ENCODE measurements around the gene SLC22A2.
"Not testable (repeated sequence)": the region's sequence is repeated elsewhere in the genome, so short reads cannot be mapped to it uniquely, and the experiment has no call there.

SLC22A2 gene

GRCh38 chr6:160248538-160248937, 10.1 kb downstream of the SLC22A2 start:
- DNase-seq (ENCODE audit: low read depth in 2 of 2) = no peak

DNA sequence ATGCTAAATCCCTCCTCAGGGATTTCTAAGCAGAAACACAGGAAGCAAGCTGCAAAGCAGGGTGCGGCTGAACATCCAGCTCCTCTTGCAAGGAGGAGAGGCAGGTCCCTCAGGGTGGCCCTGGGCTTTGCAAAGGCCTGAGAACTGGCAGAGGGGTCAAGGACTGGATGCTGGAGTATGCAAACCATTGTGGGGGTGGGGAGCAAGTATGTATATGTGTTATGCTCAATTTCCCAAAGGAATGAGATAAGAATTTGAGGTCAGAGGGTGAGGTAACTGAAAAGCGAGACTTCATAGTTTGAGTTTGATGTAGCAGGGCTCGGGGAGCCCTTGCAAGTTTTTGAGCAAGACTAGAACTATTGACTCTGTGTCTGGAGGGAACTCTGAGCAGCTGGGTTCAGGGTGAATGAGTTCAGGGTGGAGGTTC, 11.2 kb downstream of the SLC22A2 start:
- DNase-seq (ENCODE audit: low read depth in 2 of 2) = no peak

- no peak for DNase-seq (ENCODE audit: low read depth in 2 of 2)
Measured at GRCh38 chr6:160240691-160241084, 17.9 kb downstream of the SLC22A2 start.

DNA sequence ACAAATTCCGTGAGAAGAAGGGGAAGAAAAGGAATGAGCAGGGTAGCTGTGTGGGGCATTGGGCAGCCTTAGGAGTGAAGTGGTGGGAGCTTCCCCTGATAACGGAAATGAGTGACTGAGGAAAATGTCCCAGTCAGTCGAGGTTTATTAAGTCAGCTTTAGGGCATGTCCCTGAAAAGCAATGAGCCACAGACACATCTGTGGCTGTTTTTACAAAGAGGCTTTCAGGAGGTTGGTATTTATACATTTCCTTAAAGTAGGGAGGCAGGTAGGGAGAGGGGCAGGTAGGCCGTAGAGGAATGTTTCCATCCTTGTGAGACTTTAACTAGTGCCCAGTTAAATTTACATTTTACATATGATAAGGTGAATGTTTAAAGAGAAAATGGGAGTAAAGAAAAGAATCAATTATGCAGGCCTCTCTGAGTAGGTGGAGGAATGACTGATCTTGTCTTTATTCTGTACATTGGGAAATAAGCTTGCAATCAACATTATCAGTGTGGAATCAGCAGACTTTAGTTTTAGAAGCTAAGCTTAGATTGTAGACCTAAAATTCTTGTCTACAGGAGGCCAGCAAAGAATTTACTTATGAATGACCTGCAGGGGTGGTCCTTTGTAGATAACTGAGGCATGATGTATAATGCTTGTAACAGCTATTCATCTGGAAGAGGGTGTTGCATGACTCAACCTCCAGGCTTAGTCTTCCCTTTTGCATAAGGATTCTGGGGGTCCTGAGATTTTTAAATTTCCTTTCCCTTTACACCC, 18.5 kb downstream of the SLC22A2 start:
- DNase-seq (ENCODE audit: low read depth in 2 of 2) = no peak

GRCh38 chr6:160238761-160239751, 19.6 kb downstream of the SLC22A2 start:
- no peak for DNase-seq (ENCODE audit: low read depth in 2 of 2)

DNA sequence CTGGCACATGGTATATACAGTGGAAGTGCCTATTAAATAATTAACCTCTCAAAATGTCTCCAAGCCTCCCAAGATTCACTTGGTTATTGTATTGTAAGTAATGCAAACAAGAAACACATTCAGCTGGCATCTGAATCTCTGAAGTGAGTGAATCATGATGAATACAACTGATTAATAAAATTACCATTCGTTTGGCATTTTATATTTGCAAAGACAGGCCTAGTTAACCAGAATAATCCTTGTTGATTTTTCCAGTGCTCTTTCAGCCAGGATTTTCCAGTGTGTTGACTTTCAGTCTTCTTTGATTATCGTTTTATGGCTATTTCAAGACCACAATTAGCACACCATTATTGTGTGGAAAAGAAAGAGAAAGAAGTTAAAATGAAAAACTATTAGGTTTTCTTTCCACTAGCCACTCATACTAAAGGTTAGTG, 20.3 kb downstream of the SLC22A2 start:
- DNase-seq (ENCODE audit: low read depth in 2 of 2) = no peak

DNA sequence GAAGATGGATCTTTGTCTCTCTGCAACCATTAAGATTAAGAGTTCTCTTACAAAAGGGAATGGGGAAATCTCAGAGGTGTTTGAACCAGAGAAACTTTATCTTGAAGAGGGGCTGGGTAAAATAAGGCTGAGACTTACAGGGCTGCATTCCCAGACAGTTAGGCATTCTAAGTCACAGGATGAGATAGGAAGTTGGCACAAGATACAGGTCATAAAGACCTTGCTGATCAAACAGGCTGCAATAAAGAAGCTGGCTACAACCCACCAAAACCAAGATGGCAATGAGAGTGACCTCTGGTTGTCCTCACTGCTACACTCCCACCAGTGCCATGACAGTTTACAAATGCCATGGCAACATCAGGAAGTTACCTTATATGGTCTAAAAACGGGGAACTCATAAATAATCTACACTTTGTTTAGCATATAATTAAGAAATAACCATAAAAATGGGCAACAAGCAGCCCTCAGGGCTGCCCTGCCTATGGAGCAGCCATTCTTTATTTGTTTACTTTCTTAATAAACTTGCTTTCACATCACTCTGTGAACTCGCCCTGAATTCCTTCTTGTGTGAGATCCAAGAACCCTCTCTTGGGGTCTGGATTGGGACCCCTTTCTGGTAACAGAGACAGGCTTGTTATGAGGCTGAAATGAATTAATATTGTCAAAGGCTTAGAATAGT, 20.9 kb downstream of the SLC22A2 start:
- DNase-seq (ENCODE audit: low read depth in 2 of 2) = not testable (repeated sequence)

DNA sequence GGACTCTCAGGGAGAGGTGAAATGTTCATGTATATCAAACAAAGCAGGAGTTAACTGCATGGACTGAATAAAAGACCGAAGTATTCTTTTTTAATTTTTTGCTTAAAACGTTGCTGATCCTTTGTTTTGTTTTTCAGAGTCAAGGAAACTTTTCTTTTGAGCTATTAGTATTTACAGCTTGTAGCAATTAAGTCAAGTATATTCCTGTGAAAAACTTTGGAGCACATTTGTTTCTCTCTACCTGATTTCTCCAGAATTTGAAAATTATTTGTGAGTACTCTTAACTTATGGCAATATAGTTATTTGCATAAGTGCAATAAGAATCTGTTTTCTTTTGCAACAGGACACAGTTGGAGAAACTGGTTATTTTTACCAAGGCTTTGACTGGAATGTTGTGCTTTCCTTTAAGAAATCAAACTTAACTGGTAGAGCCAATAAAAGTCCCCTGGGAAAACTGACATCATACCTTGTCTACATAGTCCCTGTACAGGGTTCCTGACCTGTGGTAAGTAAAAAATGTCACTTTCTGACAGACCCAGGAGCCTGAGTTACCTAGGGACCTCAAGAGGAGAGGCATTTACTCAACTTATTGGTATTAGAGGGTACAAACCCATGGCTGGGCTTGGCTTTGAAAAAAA, 22.3 kb downstream of the SLC22A2 start:
- not testable (repeated sequence) for DNase-seq (ENCODE audit: low read depth in 2 of 2)

DNA sequence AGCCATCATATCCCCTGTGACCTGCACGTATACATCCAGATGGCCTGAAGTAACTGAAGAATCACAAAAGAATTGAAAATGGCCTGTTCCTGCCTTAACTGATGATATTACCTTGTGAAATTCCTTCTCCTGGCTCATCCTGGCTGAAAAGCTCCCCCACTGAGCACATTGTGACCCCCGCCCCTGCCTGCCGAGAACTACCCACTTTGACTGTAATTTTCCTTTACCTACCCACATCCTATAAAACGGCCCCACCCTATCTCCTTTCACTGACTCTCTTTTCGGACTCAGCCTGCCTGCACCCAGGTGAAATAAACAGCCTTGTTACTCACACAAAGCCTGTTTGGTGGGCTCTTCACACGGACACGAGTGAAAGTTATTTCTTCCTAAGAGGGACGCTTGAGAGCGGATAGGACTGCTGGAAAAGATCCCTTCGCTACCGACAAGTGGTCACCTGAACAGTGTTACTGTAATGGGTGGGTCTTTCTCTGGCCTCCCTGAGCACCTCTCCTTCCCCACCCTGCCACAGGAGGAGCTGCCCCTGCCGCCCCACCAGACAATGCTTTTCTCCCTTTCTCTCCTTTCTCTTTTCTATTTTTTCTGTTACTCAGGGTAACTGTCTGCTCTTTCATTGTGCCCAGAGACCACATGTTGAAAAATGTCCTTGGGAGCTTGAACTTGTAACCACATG, 24.5 kb downstream of the SLC22A2 start:
- not testable (repeated sequence) for DNase-seq (ENCODE audit: low read depth in 2 of 2)

DNA sequence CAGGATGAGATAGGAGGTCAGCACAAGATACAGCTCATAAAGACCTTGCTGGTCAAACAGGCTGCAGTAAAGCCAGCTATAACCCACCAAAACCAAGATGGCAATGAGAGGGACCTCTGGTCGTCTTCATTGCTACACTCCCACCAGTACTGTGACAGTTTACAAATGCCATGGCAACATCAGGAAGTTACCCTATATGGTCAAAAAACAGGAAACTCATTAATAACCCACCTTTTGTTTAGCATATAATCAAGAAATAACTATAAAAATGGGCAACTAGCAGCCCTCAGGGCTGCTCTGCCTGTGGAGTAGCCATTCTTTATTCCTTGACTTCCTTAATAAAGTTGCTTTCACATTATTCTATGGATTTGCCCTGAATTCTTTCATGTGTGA, 30.9 kb downstream of the SLC22A2 start:
- no peak for DNase-seq (ENCODE audit: low read depth in 2 of 2)

GRCh38 chr6:160227038-160227768, 31.4 kb downstream of the SLC22A2 start:
- DNase-seq (ENCODE audit: low read depth in 2 of 2) = no peak

GRCh38 chr6:160226118-160226591, 32.5 kb downstream of the SLC22A2 start:
- DNase-seq (ENCODE audit: low read depth in 2 of 2) = peak; percentile 21 to 70

GRCh38 chr6:160224639-160225237, 33.9 kb downstream of the SLC22A2 start:
- DNase-seq (ENCODE audit: low read depth in 2 of 2) = no peak

GRCh38 chr6:160222491-160222890, 36.1 kb downstream of the SLC22A2 start:
- DNase-seq (ENCODE audit: low read depth in 2 of 2) = no peak

DNA sequence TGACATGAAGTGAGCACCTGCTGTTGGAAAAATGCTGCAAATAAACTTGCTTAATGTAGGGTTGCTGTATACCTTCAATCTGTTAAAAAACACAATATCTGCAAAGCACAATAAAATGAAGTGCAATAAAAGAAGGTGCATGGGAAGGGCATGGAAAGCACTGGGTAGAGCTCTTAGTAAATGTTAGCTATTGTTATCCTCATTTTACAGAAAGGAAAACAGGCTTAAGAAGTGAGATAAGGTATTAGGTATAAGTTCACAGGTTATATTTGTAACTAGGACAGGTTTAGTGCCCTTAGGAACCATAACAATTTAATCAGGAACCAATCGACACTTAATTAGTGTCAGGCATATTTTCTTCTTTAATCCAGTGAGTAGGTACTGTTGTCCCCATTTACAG, 36.7 kb downstream of the SLC22A2 start:
- DNase-seq (ENCODE audit: low read depth in 2 of 2) = no peak

DNA sequence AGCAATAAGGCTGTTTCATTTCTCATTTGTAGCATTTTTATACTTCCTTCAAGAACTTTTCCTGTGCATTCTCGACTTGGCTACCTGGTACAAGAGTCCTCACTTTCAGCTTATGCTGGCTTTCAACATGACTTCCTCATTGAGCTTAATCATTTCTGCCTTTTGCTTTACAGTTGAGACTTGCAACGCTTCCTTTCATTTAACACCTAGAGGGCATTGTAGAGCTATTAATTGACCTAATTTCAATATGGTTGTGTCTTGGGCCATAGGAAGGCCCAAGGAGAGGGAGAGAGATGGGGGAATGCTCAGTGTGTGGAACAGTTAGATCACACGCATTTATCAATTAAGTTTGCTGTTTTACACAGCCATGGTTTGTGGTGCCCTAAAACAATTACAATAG, 37.2 kb downstream of the SLC22A2 start:
- DNase-seq (ENCODE audit: low read depth in 2 of 2) = no peak

DNA sequence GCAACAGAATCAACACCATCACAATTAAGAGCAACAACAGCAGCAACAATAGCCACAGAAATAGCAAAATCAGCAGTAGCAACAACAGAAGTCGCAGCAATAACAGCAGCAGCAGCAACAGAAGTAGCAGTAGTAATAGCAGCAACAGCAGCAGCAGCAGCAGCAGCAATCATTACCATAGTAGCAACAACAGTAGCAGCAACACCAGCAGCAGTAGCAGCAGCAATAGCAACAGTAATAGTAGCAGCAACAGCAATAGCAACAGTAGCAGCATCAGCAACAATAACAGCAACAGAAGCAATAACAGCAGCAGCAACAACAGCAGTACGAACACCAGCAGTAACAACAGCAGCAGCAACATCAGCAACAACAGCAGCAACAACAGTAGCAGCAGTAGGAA, 39.8 kb downstream of the SLC22A2 start:
- no peak for DNase-seq (ENCODE audit: low read depth in 2 of 2)

- no peak for DNase-seq (ENCODE audit: low read depth in 2 of 2)
Measured at GRCh38 chr6:160217863-160218262, 40.8 kb downstream of the SLC22A2 start.

GRCh38 chr6:160217073-160217472, 41.5 kb downstream of the SLC22A2 start:
- no peak for DNase-seq (ENCODE audit: low read depth in 2 of 2)

- no peak for DNase-seq (ENCODE audit: low read depth in 2 of 2)
Measured at GRCh38 chr6:160215232-160215631, 43.4 kb downstream of the SLC22A2 start.
